IMR-90 (cell line): ENCODE data around the gene RARRES1. TPM values are rescaled to one million over a fixed set of nuclear protein-coding genes. Genes with fewer than 3 reads are reported as not detected.

Experiments used
- ATAC-seq: fragments of 200-7000 bp; cut with Tn5 transposase; 2 replicates; pipeline ENCODE4 v1.9.1; 2020; ENCODE audit warnings: low read depth, mild to moderate bottlenecking, moderate library complexity
- BruUV-seq: library from RNA; stranded (reverse); fragments of 400-500 nt; replicated peaks from 2 replicates; lab custom pipeline; 2021; lab: Mats Ljungman, UMichigan
- CTCF ChIA-PET: fragments of 300-600 bp; formaldehyde crosslinking; extraction: SDS; loops from one replicate; lab custom pipeline; 2021; ENCODE audit warnings: antibody characterized with exemption; lab: Yijun Ruan, JAX
- POLR2A ChIA-PET: fragments of 300-600 bp; sonication (Branson Sonifier 250); formaldehyde crosslinking; loops from one replicate; lab custom pipeline; 2022; ENCODE audit warnings: antibody characterized with exemption; ENCODE audit not compliant: unreplicated experiment; lab: Charles Lee
- DNase-seq: peaks from one replicate; pipeline ENCODE4 v3.0.0; 2013
- H2AFZ ChIP-seq: replicated peaks from 2 replicates; pipeline ENCODE3; 2013; ENCODE audit warnings: low read length, mild to moderate bottlenecking; ENCODE audit not compliant: poor library complexity
- H2AK5ac ChIP-seq: 2 replicates; pipeline ENCODE4 v1.6.1; 2013; ENCODE audit warnings: low read depth, low read length, inconsistent platforms
- H2AK9ac ChIP-seq: replicated peaks from 2 replicates; pipeline ENCODE3; 2013; ENCODE audit warnings: mild to moderate bottlenecking, low read depth, low read length, moderate library complexity; ENCODE audit not compliant: poor library complexity
- H2BK120ac ChIP-seq: 2 replicates; pipeline ENCODE4 v1.6.1; 2013; ENCODE audit warnings: low read depth, low read length, inconsistent platforms
- H2BK15ac ChIP-seq: 3 replicates; pipeline ENCODE4 v1.6.1; 2013; ENCODE audit warnings: low read depth, low read length, inconsistent platforms
- H2BK20ac ChIP-seq: 2 replicates; pipeline ENCODE4 v1.6.1; 2013; ENCODE audit warnings: low read depth, mild to moderate bottlenecking, inconsistent platforms, low read length, moderate library complexity
- H2BK5ac ChIP-seq: 2 replicates; pipeline ENCODE4 v1.6.1; 2013; ENCODE audit warnings: mild to moderate bottlenecking, low read depth, low read length, inconsistent platforms; ENCODE audit not compliant: poor library complexity, severe bottlenecking
- H3K14ac ChIP-seq: replicated peaks from 2 replicates; pipeline ENCODE4 v1.6.1; 2013; ENCODE audit warnings: low read depth, low read length, inconsistent platforms
- H3K18ac ChIP-seq: 2 replicates; pipeline ENCODE4 v1.6.1; 2013; ENCODE audit warnings: low read depth, low read length, control low read depth
- H3K23ac ChIP-seq: 2 replicates; pipeline ENCODE4 v1.6.1; 2013; ENCODE audit warnings: low read depth, low read length, inconsistent platforms
- H3K27ac ChIP-seq: 2 replicates; pipeline ENCODE4 v1.5.1; 2013; ENCODE audit warnings: mild to moderate bottlenecking, control low read depth, low read length; ENCODE audit not compliant: insufficient read depth
- H3K27me3 ChIP-seq: 2 replicates; pipeline ENCODE4 v1.6.1; 2013; ENCODE audit warnings: low read length; ENCODE audit not compliant: control insufficient read depth, insufficient read depth
- H3K36me3 ChIP-seq: 2 replicates; pipeline ENCODE4 v1.6.1; 2013; ENCODE audit warnings: low read length, mixed read lengths; ENCODE audit not compliant: control insufficient read depth, insufficient read depth
- H3K4ac ChIP-seq: 2 replicates; pipeline ENCODE4 v1.6.1; 2013; ENCODE audit warnings: low read depth, low read length, inconsistent platforms
- H3K4me1 ChIP-seq: 2 replicates; pipeline ENCODE4 v1.6.1; 2013; ENCODE audit warnings: low read length, mixed read lengths; ENCODE audit not compliant: control insufficient read depth, insufficient read depth
- H3K4me2 ChIP-seq: 2 replicates; pipeline ENCODE4 v1.6.1; 2013; ENCODE audit warnings: low read depth, mild to moderate bottlenecking, control low read depth, low read length, moderate library complexity
- H3K4me3 ChIP-seq: 2 replicates; pipeline ENCODE4 v1.5.1; 2013; ENCODE audit warnings: low read depth, mild to moderate bottlenecking, control low read depth, low read length, moderate library complexity; ENCODE audit not compliant: insufficient read depth
- H3K56ac ChIP-seq: 2 replicates; pipeline ENCODE4 v1.6.1; 2013; ENCODE audit warnings: low read length, inconsistent platforms; ENCODE audit not compliant: insufficient read depth; ENCODE audit errors: extremely low read depth
- H3K79me1 ChIP-seq, 2 experiments: 2 replicates each; pipeline ENCODE4 v1.6.1; 2013; ENCODE audit warnings: low read length in 2 of 2, inconsistent platforms in 1 of 2, low read depth in 1 of 2
- H3K9ac ChIP-seq: 2 replicates; pipeline ENCODE4 v1.6.1; 2013; ENCODE audit warnings: low read depth, low read length, control low read depth
- H3K9me1 ChIP-seq: 2 replicates; pipeline ENCODE4 v1.6.1; 2013; ENCODE audit warnings: low read length, inconsistent platforms; ENCODE audit not compliant: insufficient read depth
- H3K9me3 ChIP-seq: 2 replicates; pipeline ENCODE4 v1.6.1; 2013; ENCODE audit warnings: low read length; ENCODE audit not compliant: control insufficient read depth, insufficient read depth
- H4K20me1 ChIP-seq: 2 replicates; pipeline ENCODE4 v1.6.1; 2013; ENCODE audit warnings: low read length, inconsistent platforms; ENCODE audit not compliant: insufficient read depth
- H4K5ac ChIP-seq: 2 replicates; pipeline ENCODE4 v1.6.1; 2013; ENCODE audit warnings: mild to moderate bottlenecking, low read depth, low read length, control low read depth
- H4K8ac ChIP-seq, 2 experiments: 2 replicates each; pipeline ENCODE4 v1.6.1; 2013; ENCODE audit warnings: low read depth in 2 of 2, low read length in 2 of 2, control low read depth in 1 of 2, inconsistent platforms in 1 of 2
- H4K91ac ChIP-seq: 2 replicates; pipeline ENCODE4 v1.6.1; 2013; ENCODE audit warnings: low read depth, low read length, inconsistent platforms; ENCODE audit not compliant: insufficient read depth
- BHLHE40 ChIP-seq: fragments of 150-350 bp; IDR thresholded peaks from 2 replicates; pipeline ENCODE4 v1.6.1; 2016; ENCODE audit warnings: mild to moderate bottlenecking, low read depth, low read length
- CEBPB ChIP-seq: IDR thresholded peaks from 2 replicates; pipeline ENCODE4 v1.6.1; 2012; ENCODE audit warnings: low read depth, low read length, improper control_type of control experiment
- CHD1 ChIP-seq: IDR thresholded peaks from 2 replicates; pipeline ENCODE4 v1.6.1; 2012; ENCODE audit warnings: low read depth, low read length, improper control_type of control experiment
- FOS ChIP-seq: fragments of 150-350 bp; IDR thresholded peaks from 2 replicates; pipeline ENCODE4 v1.6.1; 2016; ENCODE audit warnings: low read depth, low read length
- MAFK ChIP-seq: IDR thresholded peaks from 2 replicates; pipeline ENCODE4 v1.6.1; 2012; ENCODE audit warnings: low read depth, low read length, improper control_type of control experiment
- MAZ ChIP-seq: IDR thresholded peaks from 2 replicates; pipeline ENCODE4 v1.6.1; 2012; ENCODE audit warnings: low read depth, mild to moderate bottlenecking, low read length, improper control_type of control experiment, moderate library complexity, borderline replicate concordance
- MXI1 ChIP-seq: IDR thresholded peaks from 2 replicates; pipeline ENCODE4 v1.6.1; 2012; ENCODE audit warnings: low read depth, mild to moderate bottlenecking, low read length, moderate library complexity, borderline replicate concordance
- NFE2L2 ChIP-seq: fragments of 150-350 bp; IDR thresholded peaks from 2 replicates; pipeline ENCODE4 v1.6.1; 2016; ENCODE audit warnings: low read depth, mild to moderate bottlenecking, low read length
- POLR2A ChIP-seq: IDR thresholded peaks from 2 replicates; pipeline ENCODE4 v1.6.1; 2012; ENCODE audit warnings: mild to moderate bottlenecking, low read depth, low read length
- RAD21 ChIP-seq: IDR thresholded peaks from 2 replicates; pipeline ENCODE4 v1.6.1; 2012; ENCODE audit warnings: low read length, improper control_type of control experiment
- RCOR1 ChIP-seq: IDR thresholded peaks from 2 replicates; pipeline ENCODE4 v1.6.1; 2012; ENCODE audit warnings: mild to moderate bottlenecking, low read length, improper control_type of control experiment; ENCODE audit not compliant: insufficient replicate concordance
- RFX5 ChIP-seq: IDR thresholded peaks from 2 replicates; pipeline ENCODE4 v1.8.0; 2012; ENCODE audit warnings: low read depth, mild to moderate bottlenecking, low read length, moderate library complexity
- SMC3 ChIP-seq: fragments of 150-350 bp; IDR thresholded peaks from 2 replicates; pipeline ENCODE4 v1.6.1; 2016; ENCODE audit warnings: low read depth, mild to moderate bottlenecking, antibody characterized with exemption, low read length, moderate library complexity
- whole genome bisulfite sequencing, 2 experiments: methylation state at CpG; one replicate each; pipeline versions ENCODE4 v1.1.5 to v1.1.7; 2013; ENCODE audit warnings: missing lambda C conversion rate in 2 of 2; ENCODE audit not compliant: insufficient read length in 1 of 2; ENCODE audit errors: extremely low coverage in 2 of 2; 5-methylcytosine and 5-hydroxymethylcytosine counted together
- dilution Hi-C: fragments of 300-500 bp; cut with HindIII; formaldehyde crosslinking; loops from one replicate; pipeline ENCODE4 v1.14.3; 2018; ENCODE audit warnings: low sequenced_read_pairs; ENCODE audit not compliant: unreplicated experiment
- in situ Hi-C: fragments of 300-500 bp; cut with MboI; formaldehyde crosslinking; loops from 3 replicates; pipeline ENCODE4 v1.14.3; 2019; ENCODE audit warnings: low sequenced_read_pairs, inconsistent platforms, mixed read lengths
- intact Hi-C: fragments of 100-400 bp; cut with micrococcal nuclease; formaldehyde crosslinking; loops from 2 replicates; pipeline ENCODE4 v1.10.0; 2022
- polyA plus RNA-seq, 3 experiments: library from polyadenylated mRNA; depleted of rRNA; stranded (reverse); fragments of >200 nt; gene quantifications; 2 replicates each; pipeline ENCODE4 v1.2.3, GENCODE V29; 2012; ENCODE audit warnings: low replicate concordance in 1 of 3
- total RNA-seq: library from RNA; depleted of rRNA; stranded (reverse); fragments of >200 nt; gene quantifications from 2 replicates; pipeline ENCODE4 v1.2.3, GENCODE V29; 2012
- TF ChIP-seq, protein P1 (sequence below): conservative IDR thresholded peaks from 2 replicates; pipeline ENCODE4 v1.5.1; 2012; ENCODE audit warnings: mild to moderate bottlenecking, low read depth, low read length, improper control_type of control experiment
- TF ChIP-seq, protein P2 (sequence below): fragments of 150-350 bp; IDR thresholded peaks from 2 replicates; pipeline ENCODE4 v1.6.1; 2017; ENCODE audit warnings: mild to moderate bottlenecking, antibody characterized with exemption, low read length, low read depth
- TF ChIP-seq, protein P3 (sequence below): fragments of 150-350 bp; IDR thresholded peaks from 2 replicates; pipeline ENCODE4 v1.6.1; 2016; ENCODE audit warnings: low read depth, mild to moderate bottlenecking, low read length, moderate library complexity, borderline replicate concordance

RARRES1 gene
- total and polyA plus RNA-seq, 2 of the 4 experiments (the other 2 are of a cell fraction): 0.90 to 3.0 TPM

DNA sequence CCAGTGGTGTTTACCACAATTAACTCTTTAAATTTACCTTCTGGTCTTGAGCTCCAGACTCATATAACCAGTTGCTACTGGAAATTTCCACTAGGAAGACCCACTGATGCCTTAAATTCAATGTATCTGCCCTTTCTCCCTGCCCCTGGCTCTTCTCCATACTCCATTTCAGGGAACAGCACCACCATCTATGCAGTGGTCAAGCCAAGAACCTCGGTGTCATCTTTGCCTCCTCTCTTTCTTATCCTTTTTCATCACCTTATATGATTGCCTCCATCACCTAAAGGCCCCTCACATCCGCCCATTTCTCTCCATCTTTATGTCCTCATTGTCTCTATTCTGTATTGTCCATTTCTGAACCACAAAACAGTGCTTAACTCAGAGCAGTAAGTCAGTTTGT, 48.9 kb upstream of the RARRES1 start:
- H3K4me2 ChIP-seq: no peak overlapping the region
- H2AK9ac ChIP-seq: no peak overlapping the region
- no peaks in the 10 kb centered on the region for H3K9me1 ChIP-seq
- no peak overlapping the region for H4K8ac ChIP-seq
- no peak overlapping the region for H2BK120ac ChIP-seq
- POLR2A ChIA-PET: no interaction called here
- intact Hi-C loops (no loop called here), dilution Hi-C loops (no loop called here), in situ Hi-C loops (loop anchor here (25.0 kb wide), 1 partner anchor 669 kb away; the partner anchor contains the start of genes RSRC1 and SHOX2)
- H2BK15ac ChIP-seq: peak overlapping the region; percentile 53; the same call in 1 of the 3 replicates
- H2AFZ ChIP-seq: no peak overlapping the region
- H3K4ac ChIP-seq: no peak overlapping the region
- H3K79me1 ChIP-seq: no peaks in the 10 kb centered on the region
- no peak overlapping the region for H3K9ac ChIP-seq
- BruUV-seq: no TSS peak
- CTCF ChIA-PET: interaction anchor here (1.6 kb wide), 1 partner anchor 8 kb away, joined by 4 read pairs; no protein-coding TSS in a partner anchor
- no peaks in the 10 kb centered on the region for H3K36me3 ChIP-seq
- H3K23ac ChIP-seq: no peak overlapping the region
- no peaks in the 10 kb centered on the region for H4K20me1 ChIP-seq
- H3K56ac ChIP-seq: no peak overlapping the region
- H4K5ac ChIP-seq: peak overlapping the region; percentile 41; the same call in 1 of the 2 replicates
- H3K14ac ChIP-seq: no peak overlapping the region
- peaks cover 2% of the 10 kb centered on the region; the same call in 1 of the 2 replicates for H3K9me3 ChIP-seq
- DNase-seq (no peak), ATAC-seq (no peak)
- peaks cover 13% of the 10 kb centered on the region for H3K4me1 ChIP-seq
- WGBS, 2 experiments: 63% methylated on average over 1 of the region's 2 CpGs; no CpG with 5 or more reads in 1 of the 2 experiments
- H3K4me3 ChIP-seq: no peak overlapping the region
- no peak overlapping the region for H2BK5ac ChIP-seq
- TF ChIP-seq CHD1: no peak
- no peak for TF ChIP-seq MAZ
- TF ChIP-seq SMC3: no peak
- no peak for TF ChIP-seq BHLHE40
- TF ChIP-seq, protein P1, sequence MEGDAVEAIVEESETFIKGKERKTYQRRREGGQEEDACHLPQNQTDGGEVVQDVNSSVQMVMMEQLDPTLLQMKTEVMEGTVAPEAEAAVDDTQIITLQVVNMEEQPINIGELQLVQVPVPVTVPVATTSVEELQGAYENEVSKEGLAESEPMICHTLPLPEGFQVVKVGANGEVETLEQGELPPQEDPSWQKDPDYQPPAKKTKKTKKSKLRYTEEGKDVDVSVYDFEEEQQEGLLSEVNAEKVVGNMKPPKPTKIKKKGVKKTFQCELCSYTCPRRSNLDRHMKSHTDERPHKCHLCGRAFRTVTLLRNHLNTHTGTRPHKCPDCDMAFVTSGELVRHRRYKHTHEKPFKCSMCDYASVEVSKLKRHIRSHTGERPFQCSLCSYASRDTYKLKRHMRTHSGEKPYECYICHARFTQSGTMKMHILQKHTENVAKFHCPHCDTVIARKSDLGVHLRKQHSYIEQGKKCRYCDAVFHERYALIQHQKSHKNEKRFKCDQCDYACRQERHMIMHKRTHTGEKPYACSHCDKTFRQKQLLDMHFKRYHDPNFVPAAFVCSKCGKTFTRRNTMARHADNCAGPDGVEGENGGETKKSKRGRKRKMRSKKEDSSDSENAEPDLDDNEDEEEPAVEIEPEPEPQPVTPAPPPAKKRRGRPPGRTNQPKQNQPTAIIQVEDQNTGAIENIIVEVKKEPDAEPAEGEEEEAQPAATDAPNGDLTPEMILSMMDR: no peak
- TF ChIP-seq POLR2A: no peak
- TF ChIP-seq, protein P2, sequence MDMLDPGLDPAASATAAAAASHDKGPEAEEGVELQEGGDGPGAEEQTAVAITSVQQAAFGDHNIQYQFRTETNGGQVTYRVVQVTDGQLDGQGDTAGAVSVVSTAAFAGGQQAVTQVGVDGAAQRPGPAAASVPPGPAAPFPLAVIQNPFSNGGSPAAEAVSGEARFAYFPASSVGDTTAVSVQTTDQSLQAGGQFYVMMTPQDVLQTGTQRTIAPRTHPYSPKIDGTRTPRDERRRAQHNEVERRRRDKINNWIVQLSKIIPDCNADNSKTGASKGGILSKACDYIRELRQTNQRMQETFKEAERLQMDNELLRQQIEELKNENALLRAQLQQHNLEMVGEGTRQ: no peak
- no peak for TF ChIP-seq FOS
- TF ChIP-seq, protein P3, sequence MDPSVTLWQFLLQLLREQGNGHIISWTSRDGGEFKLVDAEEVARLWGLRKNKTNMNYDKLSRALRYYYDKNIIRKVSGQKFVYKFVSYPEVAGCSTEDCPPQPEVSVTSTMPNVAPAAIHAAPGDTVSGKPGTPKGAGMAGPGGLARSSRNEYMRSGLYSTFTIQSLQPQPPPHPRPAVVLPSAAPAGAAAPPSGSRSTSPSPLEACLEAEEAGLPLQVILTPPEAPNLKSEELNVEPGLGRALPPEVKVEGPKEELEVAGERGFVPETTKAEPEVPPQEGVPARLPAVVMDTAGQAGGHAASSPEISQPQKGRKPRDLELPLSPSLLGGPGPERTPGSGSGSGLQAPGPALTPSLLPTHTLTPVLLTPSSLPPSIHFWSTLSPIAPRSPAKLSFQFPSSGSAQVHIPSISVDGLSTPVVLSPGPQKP: no peak
- no peak for TF ChIP-seq MAFK
- TF ChIP-seq MXI1: no peak
- TF ChIP-seq CEBPB: no peak
- TF ChIP-seq RAD21: no peak
- TF ChIP-seq RCOR1: no peak
- TF ChIP-seq RFX5: no peak
- TF ChIP-seq NFE2L2: no peak
- no peak overlapping the region for H3K27ac ChIP-seq
- H2AK5ac ChIP-seq: peak overlapping the region; percentile 26; the same call in 1 of the 2 replicates
- H4K91ac ChIP-seq: no peak overlapping the region
- H2BK20ac ChIP-seq: no peak overlapping the region
- no peaks in the 10 kb centered on the region for H3K27me3 ChIP-seq
- H3K18ac ChIP-seq: no peak overlapping the region; the same call in 1 of the 2 replicates
